GM18951 (cell line): ENCODE data around the gene SLC36A1.

Experiments used
- POLR2A ChIP-seq: IDR thresholded peaks from 4 replicates; pipeline ENCODE4 v1.6.1; 2011; ENCODE audit warnings: mild to moderate bottlenecking; ENCODE audit not compliant: insufficient read length, insufficient read depth; ENCODE audit errors: extremely low read depth
- in situ Hi-C: fragments of 300-500 bp; cut with MboI; formaldehyde crosslinking; loops from one replicate; pipeline ENCODE4 v1.12.0; 2022; ENCODE audit warnings: low sequenced_read_pairs, mixed read lengths, inconsistent platforms; ENCODE audit not compliant: unreplicated experiment

Gene SLC36A1

GRCh38 chr5:151459680-151460324 lies 12.4 kb downstream of the SLC36A1 start:
- in situ Hi-C loops: no loop called here
- no peak for TF ChIP-seq POLR2A

- TF ChIP-seq POLR2A: no peak
- in situ Hi-C loops: no loop called here
Measured at GRCh38 chr5:151461312-151461711, 13.9 kb downstream of the SLC36A1 start.

DNA sequence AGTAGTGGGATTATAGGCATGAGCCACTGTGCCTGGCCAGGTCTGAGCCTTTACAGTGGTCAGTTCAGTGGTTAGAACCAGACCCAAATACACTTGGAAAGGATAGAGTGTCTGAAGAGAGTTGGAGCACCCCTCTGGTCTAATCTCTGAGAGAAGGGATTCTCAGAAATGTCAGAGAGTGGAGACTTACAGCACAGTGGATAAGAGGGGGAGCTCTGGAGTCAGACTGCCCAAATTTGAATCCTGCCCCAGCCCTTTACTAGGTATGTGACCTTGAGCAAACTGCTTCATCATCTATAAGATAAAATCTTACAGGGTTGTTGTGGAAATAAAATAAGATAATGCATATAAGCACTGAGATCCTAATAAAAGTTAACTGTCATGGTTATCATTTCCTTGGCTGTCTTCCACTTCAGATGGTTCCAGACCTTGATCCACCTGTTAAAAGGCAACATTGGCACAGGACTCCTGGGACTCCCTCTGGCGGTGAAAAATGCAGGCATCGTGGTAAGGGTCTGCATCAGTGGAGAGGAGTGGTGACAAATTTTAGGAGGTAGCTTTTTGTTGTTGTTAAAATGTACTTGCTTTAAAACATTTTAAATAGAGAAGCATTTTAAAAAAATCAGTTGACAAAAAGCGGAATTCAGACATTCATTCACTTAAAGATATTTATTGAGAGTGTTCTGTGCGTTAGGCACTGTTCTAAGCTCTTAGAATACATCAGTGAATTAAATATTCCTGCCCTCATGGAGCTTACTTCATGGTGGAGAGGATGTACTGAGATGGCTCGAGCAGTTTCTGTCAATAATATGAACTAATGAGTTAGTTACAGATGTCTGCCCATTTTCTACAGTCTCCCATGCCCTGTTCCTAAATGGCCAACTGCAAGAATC lies 16.0 kb downstream of the SLC36A1 start:
- in situ Hi-C loops: no loop called here
- no peak for TF ChIP-seq POLR2A

GRCh38 chr5:151464101-151464500 lies 16.7 kb downstream of the SLC36A1 start:
- no peak for TF ChIP-seq POLR2A
- in situ Hi-C loops: no loop called here

DNA sequence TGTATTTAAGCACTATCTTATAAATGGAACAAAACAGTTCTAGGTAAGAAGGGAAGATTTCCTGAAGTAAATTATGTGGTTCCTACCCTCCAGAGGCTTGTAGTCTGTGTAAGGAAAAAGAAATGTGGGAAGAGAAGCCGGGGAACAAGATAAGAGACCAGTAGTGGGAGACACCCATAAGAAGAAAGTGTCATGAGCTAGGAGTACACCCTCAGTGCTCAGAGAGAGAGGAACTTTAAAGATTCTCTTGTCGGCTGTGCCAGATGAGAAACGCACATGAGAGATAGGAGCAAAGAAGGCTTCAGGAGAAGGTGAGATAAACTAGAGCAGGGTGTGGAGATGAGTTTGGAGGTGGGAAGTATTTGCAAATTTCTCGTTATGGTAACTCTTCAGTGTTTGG lies 18.1 kb downstream of the SLC36A1 start:
- TF ChIP-seq POLR2A: no peak
- in situ Hi-C loops: no loop called here

GRCh38 chr5:151467576-151467975 lies 20.2 kb downstream of the SLC36A1 start:
- in situ Hi-C loops: no loop called here
- TF ChIP-seq POLR2A: no peak

GRCh38 chr5:151469386-151469785 lies 22.0 kb downstream of the SLC36A1 start:
- no peak for TF ChIP-seq POLR2A
- in situ Hi-C loops: no loop called here

- TF ChIP-seq POLR2A: no peak
- in situ Hi-C loops: no loop called here
Measured at GRCh38 chr5:151469992-151470391, 22.6 kb downstream of the SLC36A1 start.

GRCh38 chr5:151470439-151470838 lies 23.0 kb downstream of the SLC36A1 start:
- TF ChIP-seq POLR2A: no peak
- in situ Hi-C loops: no loop called here

DNA sequence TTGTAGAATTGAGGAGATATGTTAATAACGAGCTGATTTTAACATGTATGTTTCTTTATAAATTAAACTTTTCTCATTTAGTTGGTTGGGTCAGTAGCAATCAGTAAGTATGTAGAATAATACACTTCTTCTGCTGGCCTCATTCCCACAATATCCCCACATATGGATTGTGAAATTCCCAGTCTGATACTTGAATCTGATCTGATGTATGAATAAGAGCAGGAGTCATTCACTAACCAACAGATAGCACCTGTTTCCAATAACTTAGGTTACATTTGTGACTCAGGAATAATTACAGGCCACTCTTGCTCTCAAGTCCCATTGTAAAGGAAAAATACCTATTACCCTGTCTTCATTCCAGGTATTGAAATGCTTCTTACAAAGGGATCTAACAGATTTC lies 23.9 kb downstream of the SLC36A1 start:
- in situ Hi-C loops: no loop called here
- no peak for TF ChIP-seq POLR2A

- TF ChIP-seq POLR2A: no peak
- in situ Hi-C loops: no loop called here
Measured at GRCh38 chr5:151474799-151475198, 27.4 kb downstream of the SLC36A1 start.

DNA sequence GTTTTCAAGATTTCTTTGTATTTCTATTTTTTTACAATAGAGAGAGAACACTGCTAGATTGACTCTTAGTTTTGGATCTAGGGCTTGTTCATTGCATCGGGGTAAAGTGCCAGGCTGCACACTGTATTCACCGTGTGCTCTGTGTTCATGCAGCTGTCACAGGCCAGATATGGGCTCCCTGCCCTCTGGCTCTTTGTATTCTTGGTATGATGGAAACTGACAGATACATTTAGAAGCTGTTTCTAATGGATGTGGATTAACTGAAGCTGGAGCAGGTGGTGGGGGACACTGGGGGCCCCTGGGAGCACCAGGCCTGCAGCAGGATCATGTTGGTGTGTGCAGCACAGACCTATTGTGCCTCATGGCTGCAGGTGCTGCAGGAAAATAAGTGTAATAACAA lies 28.0 kb downstream of the SLC36A1 start:
- in situ Hi-C loops: no loop called here
- TF ChIP-seq POLR2A: no peak

DNA sequence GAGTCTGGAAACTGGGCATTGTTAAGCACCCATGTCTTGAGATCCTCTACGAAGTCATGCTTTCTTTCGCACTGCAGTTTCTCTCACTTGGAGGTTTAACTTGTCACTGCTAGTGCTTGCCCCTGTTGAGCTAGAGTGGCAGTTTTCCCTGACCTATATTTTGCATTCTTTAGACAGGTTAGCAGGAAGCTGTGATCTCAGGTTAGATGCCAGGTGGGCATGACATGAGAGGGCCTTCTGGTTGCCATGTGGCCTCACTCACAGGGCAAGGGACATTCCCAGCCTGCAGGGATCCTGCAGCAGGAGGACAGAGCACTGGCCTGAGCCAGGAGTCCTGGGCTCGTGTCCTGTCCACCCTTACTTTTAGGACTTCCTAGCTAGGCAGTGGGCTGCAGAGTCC lies 28.6 kb downstream of the SLC36A1 start:
- no peak for TF ChIP-seq POLR2A
- in situ Hi-C loops: no loop called here

DNA sequence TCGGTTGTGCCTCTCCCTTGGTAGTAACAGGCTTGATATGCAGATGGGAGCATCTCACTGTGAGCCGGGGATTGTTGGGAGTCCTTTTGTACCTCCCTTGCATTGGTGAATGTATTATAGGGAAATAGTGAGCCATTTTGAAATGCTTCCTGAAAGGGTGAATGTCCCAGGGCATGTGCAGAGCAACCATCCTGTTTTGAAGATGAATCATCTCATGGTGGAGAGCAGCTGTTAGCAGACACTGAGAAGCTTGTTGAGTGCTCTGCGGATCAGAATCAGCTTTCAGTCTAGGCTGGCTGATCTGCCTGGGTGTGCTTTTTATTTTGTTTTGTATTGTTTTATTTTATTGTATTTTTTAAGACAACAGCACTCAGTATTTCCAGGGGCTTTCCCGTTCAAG lies 29.7 kb downstream of the SLC36A1 start:
- no peak for TF ChIP-seq POLR2A
- in situ Hi-C loops: no loop called here
